IPS-20b (cell line): ENCODE data around the gene GET4.
"Not testable (repeated sequence)": the region's sequence is repeated elsewhere in the genome, so short reads cannot be mapped to it uniquely, and the experiment has no call there.

ENCODE experiments used
- H3K27ac ChIP-seq: one replicate; pipeline ENCODE4 v1.5.1; 2013; ENCODE audit warnings: low read length
- H3K27me3 ChIP-seq: 2 replicates; pipeline ENCODE4 v1.6.1; 2013; ENCODE audit warnings: mild to moderate bottlenecking, low read length, inconsistent platforms; ENCODE audit not compliant: insufficient read depth
- H3K36me3 ChIP-seq: 2 replicates; pipeline ENCODE4 v1.6.1; 2013; ENCODE audit warnings: low read depth, mild to moderate bottlenecking, inconsistent platforms, low read length, moderate library complexity; ENCODE audit not compliant: insufficient read depth
- H3K4me1 ChIP-seq: 2 replicates; pipeline ENCODE4 v1.6.1; 2013; ENCODE audit warnings: mild to moderate bottlenecking, control low read depth, inconsistent platforms, low read length, moderate library complexity; ENCODE audit not compliant: insufficient read depth
- H3K4me3 ChIP-seq: 2 replicates; pipeline ENCODE4 v1.5.1; 2013; ENCODE audit warnings: mild to moderate bottlenecking, low read length, inconsistent platforms
- H3K9ac ChIP-seq: 2 replicates; pipeline ENCODE4 v1.6.1; 2013; ENCODE audit warnings: low read depth, mild to moderate bottlenecking, inconsistent platforms, low read length, moderate library complexity
- H3K9me3 ChIP-seq: 2 replicates; pipeline ENCODE4 v1.6.1; 2013; ENCODE audit warnings: mild to moderate bottlenecking, low read depth, low read length, inconsistent platforms; ENCODE audit not compliant: insufficient read depth

Gene GET4

GRCh38 chr7:923108-924041, 47.0 kb downstream of the GET4 start:
- Histone ChIP-seq H3K27ac (no peak overlapping the region), H3K27me3 (no peaks in the 10 kb centered on the region), H3K4me1 (no peaks in the 10 kb centered on the region), H3K9me3 (no peaks in the 10 kb centered on the region), H3K36me3 (no peaks in the 10 kb centered on the region), H3K4me3 (no peak overlapping the region), H3K9ac (no peak overlapping the region)

GRCh38 chr7:924042-924441, 47.7 kb downstream of the GET4 start:
- H3K4me3 ChIP-seq, H3K9ac ChIP-seq, H3K27me3 ChIP-seq, H3K36me3 ChIP-seq, H3K4me1 ChIP-seq, H3K9me3 ChIP-seq, H3K27ac ChIP-seq: not testable (repeated sequence)

GRCh38 chr7:924541-925231, 48.3 kb downstream of the GET4 start:
- no peaks in the 10 kb centered on the region for H3K9me3 ChIP-seq
- H3K36me3 ChIP-seq: no peaks in the 10 kb centered on the region
- no peak overlapping the region for H3K9ac ChIP-seq
- H3K4me1 ChIP-seq: no peaks in the 10 kb centered on the region
- no peaks in the 10 kb centered on the region for H3K27me3 ChIP-seq
- no peak overlapping the region for H3K4me3 ChIP-seq
- H3K27ac ChIP-seq: no peak overlapping the region

GRCh38 chr7:925601-926000, 49.2 kb downstream of the GET4 start:
- Histone ChIP-seq H3K4me3 (no peak overlapping the region), H3K36me3 (no peaks in the 10 kb centered on the region), H3K4me1 (no peaks in the 10 kb centered on the region), H3K27me3 (no peaks in the 10 kb centered on the region), H3K9ac (no peak overlapping the region), H3K9me3 (no peaks in the 10 kb centered on the region), H3K27ac (no peak overlapping the region)

GRCh38 chr7:926061-927030, 50.0 kb downstream of the GET4 start:
- Histone ChIP-seq H3K9me3 (no peaks in the 10 kb centered on the region), H3K4me3 (no peak overlapping the region), H3K27ac (no peak overlapping the region), H3K36me3 (no peaks in the 10 kb centered on the region), H3K27me3 (no peaks in the 10 kb centered on the region), H3K9ac (no peak overlapping the region), H3K4me1 (no peaks in the 10 kb centered on the region)

- Histone ChIP-seq H3K27ac (no peak overlapping the region), H3K9ac (no peak overlapping the region), H3K4me3 (no peak overlapping the region), H3K27me3 (no peaks in the 10 kb centered on the region), H3K9me3 (no peaks in the 10 kb centered on the region), H3K36me3 (no peaks in the 10 kb centered on the region), H3K4me1 (no peaks in the 10 kb centered on the region)
Observed at GRCh38 chr7:927031-927671, 50.8 kb downstream of the GET4 start.

- Histone ChIP-seq H3K9ac (no peak overlapping the region), H3K27ac (no peak overlapping the region), H3K27me3 (no peaks in the 10 kb centered on the region), H3K4me1 (no peaks in the 10 kb centered on the region), H3K4me3 (no peak overlapping the region), H3K9me3 (no peaks in the 10 kb centered on the region), H3K36me3 (no peaks in the 10 kb centered on the region)
Observed at GRCh38 chr7:929311-929711, 53.0 kb downstream of the GET4 start.

GRCh38 chr7:930975-931758, 54.8 kb downstream of the GET4 start:
- H3K36me3 ChIP-seq: no peaks in the 10 kb centered on the region

GRCh38 chr7:931871-932650, 55.7 kb downstream of the GET4 start:
- Histone ChIP-seq H3K9me3 (no peaks in the 10 kb centered on the region), H3K36me3 (no peaks in the 10 kb centered on the region), H3K27ac (no peak overlapping the region), H3K4me3 (no peak overlapping the region), H3K4me1 (no peaks in the 10 kb centered on the region), H3K27me3 (no peaks in the 10 kb centered on the region), H3K9ac (no peak overlapping the region)

More at GRCh38 chr7:930975-931758, 54.8 kb downstream of the GET4 start:
- Histone ChIP-seq H3K4me1 (no peaks in the 10 kb centered on the region), H3K4me3 (no peak overlapping the region), H3K9me3 (no peaks in the 10 kb centered on the region), H3K27ac (no peak overlapping the region), H3K9ac (no peak overlapping the region), H3K27me3 (no peaks in the 10 kb centered on the region)

- H3K9ac ChIP-seq: no peak overlapping the region
- no peaks in the 10 kb centered on the region for H3K4me1 ChIP-seq
- H3K9me3 ChIP-seq: no peaks in the 10 kb centered on the region
- no peaks in the 10 kb centered on the region for H3K36me3 ChIP-seq
- no peaks in the 10 kb centered on the region for H3K27me3 ChIP-seq
- H3K27ac ChIP-seq: no peak overlapping the region
- no peak overlapping the region for H3K4me3 ChIP-seq
Observed at GRCh38 chr7:932651-932975, 56.3 kb downstream of the GET4 start.
